Measurements from ENCODE around the gene AMD1. TPM values are rescaled to one million over a fixed set of nuclear protein-coding genes. Genes with fewer than 3 reads are reported as not detected.

AMD1 gene
- total and polyA plus RNA-seq, 9 of the 15 experiments (the other 6 are each of a cell fraction or from before 2014, with no cell fraction given) = 60.0 to 151 (median 85.6) TPM

DNA sequence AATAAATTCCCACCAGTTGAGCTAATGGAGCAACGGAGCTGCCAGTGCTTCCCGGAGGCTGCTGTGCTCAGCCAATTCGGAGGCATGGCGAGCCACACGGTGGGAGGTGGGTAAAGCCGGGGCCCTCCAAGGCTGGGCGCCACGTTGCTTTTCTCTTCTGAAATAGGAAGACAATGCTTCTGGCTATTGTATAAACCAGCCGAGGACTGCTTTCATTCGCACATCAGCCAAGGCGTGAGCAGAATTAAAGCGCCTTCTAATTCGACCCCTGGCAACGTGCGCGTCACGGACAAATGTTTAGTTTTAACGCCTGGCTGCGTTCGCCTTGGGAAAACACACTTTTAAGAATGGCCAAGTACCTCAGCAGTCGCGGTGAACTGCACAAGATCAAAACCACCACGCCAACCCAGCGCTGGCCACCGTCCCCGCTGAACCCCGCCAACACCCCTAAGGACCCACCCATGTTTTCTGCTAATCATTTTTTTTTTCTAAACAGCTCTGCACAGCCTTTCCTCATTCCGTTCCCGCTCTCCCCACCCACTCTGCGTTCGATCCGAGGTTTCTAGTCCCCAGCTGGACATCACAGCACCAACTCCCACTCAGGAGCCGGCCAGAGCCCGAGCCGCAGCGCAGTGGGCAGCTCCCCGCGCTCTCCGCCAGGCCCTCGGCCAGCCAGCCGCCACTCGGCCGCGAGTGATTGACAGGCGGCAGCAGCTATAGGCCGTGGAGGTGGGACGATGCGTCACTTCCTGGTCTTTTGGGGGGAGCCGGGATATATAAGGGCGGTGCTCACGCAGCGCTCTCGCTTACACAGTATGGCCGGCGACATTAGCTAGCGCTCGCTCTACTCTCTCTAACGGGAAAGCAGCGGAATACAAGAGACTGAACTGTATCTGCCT is at the start of gene AMD1 (continued):
- TF ChIP-seq, protein P1, sequence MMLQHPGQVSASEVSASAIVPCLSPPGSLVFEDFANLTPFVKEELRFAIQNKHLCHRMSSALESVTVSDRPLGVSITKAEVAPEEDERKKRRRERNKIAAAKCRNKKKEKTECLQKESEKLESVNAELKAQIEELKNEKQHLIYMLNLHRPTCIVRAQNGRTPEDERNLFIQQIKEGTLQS (IDR thresholded peaks at IDR 0.05) = no peak
- TF ChIP-seq, protein P1 (CRISPR knock-in tag; conservative IDR thresholded peaks at IDR 0.05) = no peak
- no peak for TF ChIP-seq NFATC3 (IDR thresholded peaks at IDR 0.05)
- TF ChIP-seq ZNF280A (IDR thresholded peaks at IDR 0.05; ENCODE audit: low read depth, partially characterized antibody) = no peak
- TF ChIP-seq NR3C1 (CRISPR knock-in tag; IDR thresholded peaks at IDR 0.05) = no peak
- no peak for TF ChIP-seq ZC3H11A (IDR thresholded peaks at IDR 0.05; ENCODE audit: low read depth, low read length)
- TF ChIP-seq SAP30 (IDR thresholded peaks at IDR 0.05; ENCODE audit: borderline replicate concordance, insufficient read depth, low read depth, low read length, poor library complexity, severe bottlenecking) = peak; percentile 72
- 0 out of 2 replicates have a peak, but pooled peaks have one; percentile 38 for TF ChIP-seq ZNF584 (CRISPR knock-in tag; IDR thresholded peaks at IDR 0.05; ENCODE audit: low read depth)
- TF ChIP-seq, protein P2, sequence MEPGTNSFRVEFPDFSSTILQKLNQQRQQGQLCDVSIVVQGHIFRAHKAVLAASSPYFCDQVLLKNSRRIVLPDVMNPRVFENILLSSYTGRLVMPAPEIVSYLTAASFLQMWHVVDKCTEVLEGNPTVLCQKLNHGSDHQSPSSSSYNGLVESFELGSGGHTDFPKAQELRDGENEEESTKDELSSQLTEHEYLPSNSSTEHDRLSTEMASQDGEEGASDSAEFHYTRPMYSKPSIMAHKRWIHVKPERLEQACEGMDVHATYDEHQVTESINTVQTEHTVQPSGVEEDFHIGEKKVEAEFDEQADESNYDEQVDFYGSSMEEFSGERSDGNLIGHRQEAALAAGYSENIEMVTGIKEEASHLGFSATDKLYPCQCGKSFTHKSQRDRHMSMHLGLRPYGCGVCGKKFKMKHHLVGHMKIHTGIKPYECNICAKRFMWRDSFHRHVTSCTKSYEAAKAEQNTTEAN (CRISPR knock-in tag; IDR thresholded peaks at IDR 0.05) = no peak
- no peak for TF ChIP-seq KLF13 (tag; IDR thresholded peaks at IDR 0.05; ENCODE audit: borderline replicate concordance, low read depth)
- TF ChIP-seq HNRNPLL (IDR thresholded peaks at IDR 0.05; ENCODE audit: low read depth, low read length, poor library complexity, severe bottlenecking) = peak; percentile 59
- no peak for TF ChIP-seq ERF (CRISPR knock-in tag; IDR thresholded peaks at IDR 0.05)
- no peak for TF ChIP-seq MCM7 (IDR thresholded peaks at IDR 0.05)
- TF ChIP-seq SLC30A9 (CRISPR knock-in tag; IDR thresholded peaks at IDR 0.05) = no peak
- TF ChIP-seq DEAF1 (CRISPR knock-in tag; IDR thresholded peaks at IDR 0.05) = peak; percentile 10; the same call in 1 of the 2 replicates
- peak; percentile 91 for TF ChIP-seq ZFX (CRISPR knock-in tag; IDR thresholded peaks at IDR 0.05)
- TF ChIP-seq, protein P3, sequence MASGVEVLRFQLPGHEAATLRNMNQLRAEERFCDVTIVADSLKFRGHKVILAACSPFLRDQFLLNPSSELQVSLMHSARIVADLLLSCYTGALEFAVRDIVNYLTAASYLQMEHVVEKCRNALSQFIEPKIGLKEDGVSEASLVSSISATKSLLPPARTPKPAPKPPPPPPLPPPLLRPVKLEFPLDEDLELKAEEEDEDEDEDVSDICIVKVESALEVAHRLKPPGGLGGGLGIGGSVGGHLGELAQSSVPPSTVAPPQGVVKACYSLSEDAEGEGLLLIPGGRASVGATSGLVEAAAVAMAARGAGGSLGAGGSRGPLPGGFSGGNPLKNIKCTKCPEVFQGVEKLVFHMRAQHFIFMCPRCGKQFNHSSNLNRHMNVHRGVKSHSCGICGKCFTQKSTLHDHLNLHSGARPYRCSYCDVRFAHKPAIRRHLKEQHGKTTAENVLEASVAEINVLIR (CRISPR knock-in tag; IDR thresholded peaks at IDR 0.05) = peak; percentile 95
- TF ChIP-seq, protein P4, sequence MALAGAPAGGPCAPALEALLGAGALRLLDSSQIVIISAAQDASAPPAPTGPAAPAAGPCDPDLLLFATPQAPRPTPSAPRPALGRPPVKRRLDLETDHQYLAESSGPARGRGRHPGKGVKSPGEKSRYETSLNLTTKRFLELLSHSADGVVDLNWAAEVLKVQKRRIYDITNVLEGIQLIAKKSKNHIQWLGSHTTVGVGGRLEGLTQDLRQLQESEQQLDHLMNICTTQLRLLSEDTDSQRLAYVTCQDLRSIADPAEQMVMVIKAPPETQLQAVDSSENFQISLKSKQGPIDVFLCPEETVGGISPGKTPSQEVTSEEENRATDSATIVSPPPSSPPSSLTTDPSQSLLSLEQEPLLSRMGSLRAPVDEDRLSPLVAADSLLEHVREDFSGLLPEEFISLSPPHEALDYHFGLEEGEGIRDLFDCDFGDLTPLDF (CRISPR knock-in tag; IDR thresholded peaks at IDR 0.05) = peak; percentile 44; the same call in 1 of the 2 replicates
- TF ChIP-seq BRD4 (IDR thresholded peaks at IDR 0.05) = 0 out of 2 replicates have a peak, but pooled peaks have one; percentile 23
